K562 (cell line): Measurements from ENCODE around the gene ELP1. TPM values are rescaled to one million over a fixed set of nuclear protein-coding genes. Genes with fewer than 3 reads are reported as not detected.

Experiments used
- ATAC-seq: fragments of 200-7000 bp; cut with Tn5 transposase; 3 replicates; pipeline ENCODE4 v1.9.1; 2020; ENCODE audit warnings: moderate library complexity
- BruUV-seq: library from RNA; stranded (reverse); fragments of 400-500 nt; replicated peaks from 2 replicates; lab custom pipeline; 2021; lab: Mats Ljungman, UMichigan
- CTCF ChIA-PET: fragments of 300-600 bp; formaldehyde crosslinking; extraction: SDS; loops from one replicate; lab custom pipeline; 2021; ENCODE audit warnings: low intra/inter-chr PET ratio; lab: Yijun Ruan, JAX
- POLR2A ChIA-PET: fragments of 300-600, 350-650 bp; sonication (Branson Sonifier 250); formaldehyde crosslinking; extraction: SDS; loops from one replicate; lab custom pipeline; 2021; ENCODE audit warnings: antibody characterized with exemption, inconsistent platforms; lab: Yijun Ruan, JAX
- DNase-seq, 4 experiments: peaks; one replicate each; pipeline versions ENCODE4 v3.0.0 to v3.0.0-alpha.2; 2011 to 2018; ENCODE audit warnings: low spot score in 3 of 4, mixed read lengths in 3 of 4; ENCODE audit errors: extremely low read depth in 1 of 4
- FAIRE-seq: peaks from 2 replicates; lab custom pipeline; 2011; peaks lifted over from hg19 to GRCh38; lab: Jason Lieb, UNC
- H2AFZ ChIP-seq: 2 replicates; pipeline ENCODE4 v1.6.0; 2011; ENCODE audit warnings: low read depth, low read length, control low read depth, inconsistent platforms
- H3K27ac ChIP-seq: fragments of 200-600 bp; 3 replicates; pipeline ENCODE4 v1.8.0; 2011; ENCODE audit warnings: low read depth, mild to moderate bottlenecking, control low read depth, inconsistent platforms, low read length, moderate library complexity, mixed read lengths; ENCODE audit errors: extremely low read depth
- H3K27me3 ChIP-seq, 2 experiments: fragments of 300-600 bp in 1 of 2; 2 replicates in 1 of 2; 3 replicates in 1 of 2; pipeline versions ENCODE4 v1.6.0 to v1.8.0; 2011; ENCODE audit warnings: inconsistent platforms in 2 of 2, low read length in 2 of 2, mild to moderate bottlenecking in 1 of 2, mixed read lengths in 1 of 2, moderate library complexity in 1 of 2; ENCODE audit not compliant: control insufficient read depth in 2 of 2, insufficient read depth in 2 of 2
- H3K36me3 ChIP-seq: fragments of 300-600 bp; 3 replicates; pipeline ENCODE4 v1.8.0; 2011; ENCODE audit warnings: mild to moderate bottlenecking, low read length, inconsistent platforms; ENCODE audit not compliant: control insufficient read depth, insufficient read depth
- H3K4me1 ChIP-seq, 2 experiments: fragments of 200-600 bp in 1 of 2; replicated peaks in 1 of 2; 2 replicates in 1 of 2; 3 replicates in 1 of 2; pipeline versions ENCODE4 v1.5.1 to v1.8.0; 2011; ENCODE audit warnings: inconsistent platforms in 2 of 2, low read length in 2 of 2, mild to moderate bottlenecking in 1 of 2, mixed read lengths in 1 of 2, moderate library complexity in 1 of 2; ENCODE audit not compliant: control insufficient read depth in 2 of 2, insufficient read depth in 2 of 2
- H3K4me2 ChIP-seq: 2 replicates; pipeline ENCODE4 v1.6.1; 2011; ENCODE audit warnings: low read length, control low read depth, inconsistent platforms, mixed read lengths; ENCODE audit not compliant: insufficient read depth
- H3K4me3 ChIP-seq: fragments of 200-600 bp; sonication (generic), shearing (Covaris generic); 2 replicates; pipeline ENCODE4 v1.5.1; 2016; ENCODE audit warnings: control low read depth, inconsistent platforms
- H3K79me2 ChIP-seq: fragments of 200-600 bp; 3 replicates; pipeline ENCODE4 v1.8.0; 2011; ENCODE audit warnings: low read length, inconsistent platforms; ENCODE audit not compliant: control insufficient read depth, insufficient read depth
- H3K9ac ChIP-seq, 2 experiments: 2 replicates each; pipeline versions ENCODE4 v1.6.0 to v1.6.1; 2011; ENCODE audit warnings: low read depth in 2 of 2, low read length in 2 of 2, control low read depth in 1 of 2, inconsistent platforms in 1 of 2, mild to moderate bottlenecking in 1 of 2, mixed read lengths in 1 of 2; ENCODE audit not compliant: insufficient read depth in 1 of 2
- H3K9me1 ChIP-seq: one replicate; pipeline ENCODE4 v1.6.0; 2011; ENCODE audit warnings: inconsistent platforms, mild to moderate bottlenecking, low read length, moderate library complexity; ENCODE audit not compliant: control insufficient read depth, insufficient read depth
- H3K9me3 ChIP-seq: replicated peaks from 2 replicates; pipeline ENCODE4 v1.5.1; 2011; ENCODE audit warnings: low read depth, low read length, inconsistent platforms; ENCODE audit not compliant: control insufficient read depth, insufficient read depth
- H4K20me1 ChIP-seq: replicated peaks from 2 replicates; pipeline ENCODE4 v1.6.1; 2011; ENCODE audit warnings: low read length, inconsistent platforms, mixed read lengths; ENCODE audit not compliant: control insufficient read depth, insufficient read depth
- ETS1 ChIP-seq: conservative IDR thresholded peaks from 2 replicates; pipeline ENCODE4 v1.6.1; 2011; ENCODE audit warnings: low read depth, mild to moderate bottlenecking, low read length; ENCODE audit not compliant: control insufficient read depth
- KAT8 ChIP-seq: fragments of 450-650 bp; IDR thresholded peaks from 2 replicates; pipeline ENCODE4 v1.6.1; 2016; ENCODE audit warnings: low read depth, mild to moderate bottlenecking
- NCOR1 ChIP-seq: fragments of 450-650 bp; IDR thresholded peaks from 2 replicates; pipeline ENCODE4 v1.6.1; 2016; ENCODE audit warnings: mild to moderate bottlenecking, moderate library complexity
- PHB2 ChIP-seq: fragments of 450-650 bp; IDR thresholded peaks from 2 replicates; pipeline ENCODE4 v1.6.1; 2017; ENCODE audit warnings: low read depth
- PHF21A ChIP-seq: fragments of 450-650 bp; IDR thresholded peaks from 2 replicates; pipeline ENCODE4 v1.6.1; 2017; ENCODE audit warnings: low read depth, borderline replicate concordance
- PHF8 ChIP-seq: fragments of 200-600 bp; sonication (generic); IDR thresholded peaks from 2 replicates; pipeline ENCODE4 v1.6.1; 2012; ENCODE audit warnings: mixed run types, mild to moderate bottlenecking, inconsistent platforms, low read length, moderate library complexity, borderline replicate concordance
- SMARCE1 ChIP-seq: fragments of 450-650 bp; IDR thresholded peaks from 2 replicates; pipeline ENCODE4 v1.7.1; 2016; ENCODE audit warnings: mild to moderate bottlenecking
- SMC3 ChIP-seq: conservative IDR thresholded peaks from 2 replicates; pipeline ENCODE4 v1.6.1; 2011; ENCODE audit warnings: low read depth, low read length, improper control_type of control experiment; ENCODE audit not compliant: insufficient read depth
- ZZZ3 ChIP-seq: fragments of 450-650 bp; IDR thresholded peaks from 2 replicates; pipeline ENCODE4 v1.6.1; 2016; ENCODE audit warnings: antibody characterized with exemption, mild to moderate bottlenecking, moderate library complexity
- WGBS: fragments of 100-300 bp; shearing (Covaris generic); methylation state at CpG from one replicate; pipeline ENCODE4 v1.1.6; 2016; ENCODE audit warnings: low coverage, mixed read lengths; ENCODE audit not compliant: insufficient coverage; ENCODE audit errors: missing lambda C conversion rate; 5-methylcytosine and 5-hydroxymethylcytosine counted together
- in situ Hi-C: fragments of 300-500 bp; cut with MboI; formaldehyde crosslinking; loops from 4 replicates; pipeline ENCODE4 v1.15.0; 2018; ENCODE audit warnings: inconsistent platforms, mixed read lengths
- intact Hi-C: fragments of 100-400 bp; cut with micrococcal nuclease; formaldehyde crosslinking; loops from 2 replicates; pipeline ENCODE4 v1.14.2; 2022
- polyA plus RNA-seq, 8 experiments: library from polyadenylated mRNA; depleted of rRNA in 4 of 8; stranded (reverse) in 5 of 8; unstranded in 3 of 8; fragments of >200 nt; fragmentation: Nextera tagmentation in 2 of 8; fragmentation: Illumina TruSeq in 1 of 8; extraction: Ambion mirVana in 2 of 8; extraction: Trizol in 1 of 8; gene quantifications; 2 replicates each; pipeline versions ENCODE4 v1.2.1 to v1.2.3, GENCODE V29; 2011 to 2014; ENCODE audit warnings: inconsistent platforms in 1 of 8, missing spikeins in 1 of 8
- total RNA-seq, 7 experiments: library from RNA; depleted of rRNA in 6 of 7; stranded (reverse); fragments of >200 nt in 6 of 7; fragmentation: Illumina TruSeq in 2 of 7; extraction: Trizol in 2 of 7; gene quantifications; 2 replicates each; pipeline versions ENCODE4 v1.2.1 to v1.2.3, GENCODE V29; 2011 to 2021; ENCODE audit warnings: low replicate concordance in 1 of 7

The ELP1 gene
- total and polyA plus RNA-seq, 9 of the 15 experiments (the other 6 are each of a cell fraction or from before 2014, with no cell fraction given) = 17.0 to 48.6 (median 39.7) TPM

- DNase-seq = no peak
- H3K4me3 ChIP-seq = no peak overlapping the region
- H3K9me3 ChIP-seq = no peaks in the 10 kb centered on the region
- H4K20me1 ChIP-seq = no peaks in the 10 kb centered on the region
- 86% methylated on average over 3 of the region's 3 CpGs for WGBS
- CTCF ChIA-PET = no interaction called here
- no peak overlapping the region for H3K4me2 ChIP-seq
- no peak overlapping the region for H3K27ac ChIP-seq
- no TSS peak for BruUV-seq
- FAIRE-seq = no peak
- H3K9ac ChIP-seq = no peak overlapping the region
- TF ChIP-seq NCOR1 (no peak), PHB2 (no peak), ETS1 (no peak), PHF21A (no peak), SMARCE1 (no peak), SMC3 (no peak), ZZZ3 (no peak), PHF8 (no peak), KAT8 (no peak)
- TF ChIP-seq, all 486 proteins: peak for 0
- no peak for ATAC-seq
- H3K4me1 ChIP-seq = peaks cover 3 to 10% of the 10 kb centered on the region in 2 experiments; a peak in 1 of 5 replicates
- no peaks in the 10 kb centered on the region for H3K79me2 ChIP-seq
- H3K27me3 ChIP-seq = no peaks in the 10 kb centered on the region
- H3K36me3 ChIP-seq = peaks cover 67% of the 10 kb centered on the region
- H2AFZ ChIP-seq = no peak overlapping the region
- intact Hi-C loops (loop anchor here (10.0 kb wide), 2 partner anchors 302 to 442 kb away; partner anchors contain the start of gene EPB41L4B), in situ Hi-C loops (no loop called here)
- POLR2A ChIA-PET = no interaction called here
- no peaks in the 10 kb centered on the region for H3K9me1 ChIP-seq
Measured at GRCh38 chr9:108883085-108883484, 50.8 kb downstream of the ELP1 start.
